ENCODE data around the gene MAN1B1.
A peak's percentile ranks its signal among the peaks of the same experiment; 100 is the strongest.

Gene MAN1B1

DNA sequence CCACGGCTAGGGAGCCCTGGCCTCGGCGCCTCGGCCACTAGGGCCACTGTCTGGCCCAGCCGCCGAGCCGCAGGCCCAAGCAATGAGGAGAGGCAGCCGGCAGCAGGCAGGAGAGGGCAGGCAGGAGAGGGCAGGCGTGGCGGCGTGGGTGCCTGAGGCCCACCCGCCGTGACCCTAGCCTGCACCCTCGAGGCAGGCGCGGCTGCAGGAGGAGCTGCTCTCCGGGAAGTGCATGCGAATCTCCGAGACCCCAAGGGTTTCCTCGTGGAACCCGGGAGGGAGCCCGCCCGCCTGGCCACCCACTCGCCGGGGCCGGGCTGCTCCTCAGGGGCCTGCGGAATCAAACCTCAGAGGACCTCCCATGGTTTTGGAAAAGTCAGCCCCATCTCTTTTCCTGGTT lies 61.5 kb downstream of the MAN1B1 start:
- DNase-seq: no peak

DNA sequence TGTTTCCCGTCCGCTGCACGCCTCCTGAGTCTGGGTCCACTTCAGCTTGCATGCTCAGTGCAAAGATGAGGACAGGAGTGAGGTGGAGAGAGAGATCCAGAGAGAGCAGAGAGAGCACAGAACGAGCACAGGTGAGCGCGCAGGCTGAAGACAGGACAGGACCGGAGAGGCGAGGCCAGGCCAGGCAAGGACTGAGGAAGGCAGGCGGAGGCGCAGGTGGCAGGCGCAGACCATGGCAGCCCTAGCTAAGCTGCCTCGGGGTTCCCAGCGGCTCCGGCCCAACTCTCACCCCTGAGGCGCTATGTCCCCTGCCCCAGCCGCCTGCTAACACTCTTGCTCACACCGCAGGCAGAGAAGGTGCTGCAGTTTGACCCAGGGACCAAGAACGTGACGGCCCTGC lies 61.9 kb downstream of the MAN1B1 start:
- DNase-seq: no peak

- DNase-seq: no peak
These were observed 62.6 kb downstream of the MAN1B1 start for GRCh38 chr9:137149363-137149762.

GRCh38 chr9:137149942-137150616 lies 63.3 kb downstream of the MAN1B1 start:
- DNase-seq: no peak

DNA sequence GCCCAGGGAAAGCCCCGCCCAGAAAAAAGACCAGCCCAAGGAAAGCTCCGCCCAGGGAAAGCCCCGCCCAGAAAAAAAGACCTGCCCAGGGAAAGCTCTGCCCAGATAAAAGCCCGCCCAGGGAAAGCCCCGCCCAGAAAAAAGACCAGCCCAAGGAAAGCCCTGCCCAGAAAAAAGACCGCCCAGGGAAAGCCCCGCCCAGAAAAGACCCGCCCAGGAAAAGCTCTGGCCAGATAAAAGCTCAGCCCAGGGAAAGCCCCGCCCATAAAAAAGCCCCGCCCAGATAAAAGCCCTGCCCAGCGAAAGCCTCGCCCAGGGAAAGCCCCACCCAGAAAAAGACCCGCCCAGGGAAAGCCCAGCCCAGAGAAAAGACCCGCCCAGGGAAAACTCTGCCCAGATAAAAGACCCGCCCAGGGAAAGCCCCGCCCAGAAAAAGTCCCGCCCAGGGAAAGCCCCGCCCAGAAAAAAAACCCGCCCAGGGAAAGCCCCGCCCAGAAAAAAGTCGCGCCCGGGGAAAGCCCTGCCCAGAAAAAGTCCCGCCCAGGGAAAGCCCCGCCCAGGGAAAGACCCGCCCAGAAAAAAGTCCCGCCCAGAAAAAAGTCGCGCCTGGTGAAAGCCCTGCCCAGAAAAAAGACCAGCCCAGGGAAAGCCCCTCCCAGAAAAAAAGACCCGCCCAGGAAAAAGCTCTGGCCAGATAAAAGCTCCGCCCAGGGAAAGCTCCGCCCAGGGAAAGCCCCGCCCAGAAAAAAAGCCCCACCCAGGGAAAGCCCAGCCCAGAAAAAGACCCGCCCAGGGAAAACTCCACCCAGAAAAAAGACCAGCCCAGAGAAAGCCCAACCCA lies 64.1 kb downstream of the MAN1B1 start:
- peak; percentile 37 for DNase-seq

GRCh38 chr9:137152844-137153405 lies 66.1 kb downstream of the MAN1B1 start:
- no peak for DNase-seq

DNA sequence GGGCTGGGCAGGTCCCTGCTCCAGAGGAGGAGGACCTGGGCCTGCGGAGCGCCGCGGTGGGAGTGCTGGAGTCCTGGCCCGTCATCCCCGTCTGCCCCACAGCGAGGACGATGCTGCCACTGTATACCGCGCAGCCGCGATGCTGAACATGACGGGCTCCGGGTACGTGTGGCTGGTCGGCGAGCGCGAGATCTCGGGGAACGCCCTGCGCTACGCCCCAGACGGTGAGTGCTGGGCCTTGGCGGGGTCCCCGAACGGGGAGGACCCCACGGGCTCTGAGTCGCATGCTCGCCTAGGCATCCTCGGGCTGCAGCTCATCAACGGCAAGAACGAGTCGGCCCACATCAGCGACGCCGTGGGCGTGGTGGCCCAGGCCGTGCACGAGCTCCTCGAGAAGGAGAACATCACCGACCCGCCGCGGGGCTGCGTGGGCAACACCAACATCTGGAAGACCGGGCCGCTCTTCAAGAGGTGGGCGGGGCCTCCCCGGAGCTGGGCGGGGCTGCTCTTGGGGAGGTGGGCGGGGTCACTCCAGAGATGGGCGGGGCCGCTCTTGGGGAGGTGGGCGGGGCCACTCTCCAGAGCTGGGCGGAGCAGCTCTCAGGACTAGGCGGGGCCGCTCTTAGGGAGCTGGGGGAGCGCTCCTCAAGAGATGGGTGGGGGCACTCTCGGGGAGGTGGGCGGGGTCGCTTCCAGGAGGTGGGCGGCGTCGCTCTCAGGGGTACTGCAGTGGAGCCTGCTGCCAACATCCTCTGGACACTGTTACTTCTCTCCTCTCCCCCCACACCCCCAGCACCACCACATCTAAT lies 70.0 kb downstream of the MAN1B1 start:
- DNase-seq: peak; percentile 32

GRCh38 chr9:137157618-137158415 lies 71.0 kb downstream of the MAN1B1 start:
- no peak for DNase-seq

- DNase-seq: no peak
These were observed 71.8 kb downstream of the MAN1B1 start for GRCh38 chr9:137158625-137159024.
